Aorta (tissue), 5 donors: ENCODE data around the gene PRKAG2. TPM values are rescaled to one million over a fixed set of nuclear protein-coding genes. Genes with fewer than 3 reads are reported as not detected.

Experiments
- ATAC-seq: fragments of 200-7000 bp; cut with Tn5 transposase; one replicate; pipeline ENCODE4 v1.9.1; 2022; ENCODE audit warnings: moderate library complexity; ENCODE audit not compliant: low FRiP score
- DNase-seq, 2 donors: peaks; one replicate each; pipeline ENCODE4 v3.0.0-alpha.2; 2020
- H3K27ac ChIP-seq, 2 donors: one replicate each; pipeline ENCODE4 v1.5.1; 2013; ENCODE audit warnings: low read length in 2 of 2, mild to moderate bottlenecking in 2 of 2, moderate library complexity in 2 of 2, control low read depth in 1 of 2, inconsistent platforms in 1 of 2, low read depth in 1 of 2
- H3K27me3 ChIP-seq, 2 donors: one replicate each; pipeline ENCODE4 v1.6.1; 2013; ENCODE audit warnings: control low read depth in 1 of 2, low read length in 1 of 2, mild to moderate bottlenecking in 1 of 2, moderate library complexity in 1 of 2; ENCODE audit not compliant: insufficient read depth in 2 of 2, control insufficient read depth in 1 of 2
- H3K36me3 ChIP-seq, 2 donors: one replicate each; pipeline ENCODE4 v1.6.1; 2013; ENCODE audit warnings: control low read depth in 1 of 2, low read length in 1 of 2, mild to moderate bottlenecking in 1 of 2; ENCODE audit not compliant: insufficient read depth in 2 of 2, control insufficient read depth in 1 of 2
- H3K4me1 ChIP-seq, 2 donors: one replicate each; pipeline ENCODE4 v1.6.1; 2013; ENCODE audit warnings: low read length in 2 of 2, control low read depth in 1 of 2, mild to moderate bottlenecking in 1 of 2, moderate library complexity in 1 of 2; ENCODE audit not compliant: insufficient read depth in 2 of 2, control insufficient read depth in 1 of 2
- H3K4me3 ChIP-seq, 2 donors: one replicate each; pipeline ENCODE4 v1.5.1; 2013; ENCODE audit warnings: low read length in 2 of 2, control low read depth in 1 of 2, mild to moderate bottlenecking in 1 of 2
- H3K9me3 ChIP-seq: one replicate; pipeline ENCODE4 v1.6.1; 2013; ENCODE audit warnings: mild to moderate bottlenecking, low read length; ENCODE audit not compliant: control insufficient read depth
- WGBS, 2 donors: extraction: QIAGEN DNeasy Blood & Tissue Kit; methylation state at CpG; one replicate each; pipeline ENCODE4 v1.1.7; 2013; 5-methylcytosine and 5-hydroxymethylcytosine counted together
- intact Hi-C, 2 donors: fragments of 100-400 bp; cut with DNase I; formaldehyde crosslinking; loops; one replicate each; pipeline versions ENCODE4 v1.14.2 to v1.15.0; 2022
- polyA plus RNA-seq, 2 donors: library from polyadenylated mRNA; stranded (reverse); fragments of 200-250 nt; gene quantifications; one replicate each; pipeline ENCODE4 v1.2.3, GENCODE V29; 2013
- total RNA-seq, 2 donors: library from RNA; stranded (reverse); fragmentation: NEBNext Ultra II Directional; extraction: Animal tissue kit (Norgen Biotek cat#: 25700); gene quantifications; one replicate each; pipeline ENCODE4 v1.2.1, GENCODE V29; 2021
- donor health status: healthy with polysubstance abuse.
- donor health status: Bipolar disorder and iron deficiency.
- donor health status: DM: no; HTN: no; CAD: no.
- donor health status: DM: no; HTN: no; CAD: no.
- donor health status: DM: yes; HTN: yes; CAD: no.

Gene PRKAG2
- total and polyA plus RNA-seq, 4 donors: 34.0 to 69.9 (median 52.6) TPM

DNA sequence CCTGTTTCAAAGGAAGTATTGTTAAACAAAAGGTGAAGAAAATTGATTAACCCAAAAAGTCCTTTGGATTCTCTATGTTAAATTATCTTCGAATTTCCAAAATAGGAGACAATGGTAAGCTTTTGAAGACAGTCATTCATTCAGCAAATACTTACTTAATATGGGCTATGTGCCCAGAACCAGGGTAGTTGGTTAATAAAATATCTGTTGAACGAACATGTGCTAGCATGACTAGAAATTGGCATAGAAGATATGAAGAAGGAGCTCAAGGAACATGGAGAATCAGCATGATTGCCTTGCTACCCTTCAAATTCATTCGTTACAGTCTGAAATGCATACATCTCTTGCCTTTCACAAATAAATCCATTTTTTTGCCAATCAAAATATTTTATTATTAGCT, 234.2 kb downstream of the PRKAG2 start:
- ATAC-seq: no peak
- H3K27me3 ChIP-seq: no peaks in the 10 kb centered on the region
- DNase-seq: no peak
- peaks cover 0 to 4% of the 10 kb centered on the region in 2 donors for H3K4me1 ChIP-seq
- 51 to 52% methylated on average over 3 of the region's 3 CpGs for WGBS, 2 donors
- intact Hi-C loops: no loop called here
- no peak overlapping the region for H3K4me3 ChIP-seq
- peaks cover 1% of the 10 kb centered on the region for H3K9me3 ChIP-seq
- H3K36me3 ChIP-seq: no peaks in the 10 kb centered on the region
- H3K27ac ChIP-seq: no peak overlapping the region

DNA sequence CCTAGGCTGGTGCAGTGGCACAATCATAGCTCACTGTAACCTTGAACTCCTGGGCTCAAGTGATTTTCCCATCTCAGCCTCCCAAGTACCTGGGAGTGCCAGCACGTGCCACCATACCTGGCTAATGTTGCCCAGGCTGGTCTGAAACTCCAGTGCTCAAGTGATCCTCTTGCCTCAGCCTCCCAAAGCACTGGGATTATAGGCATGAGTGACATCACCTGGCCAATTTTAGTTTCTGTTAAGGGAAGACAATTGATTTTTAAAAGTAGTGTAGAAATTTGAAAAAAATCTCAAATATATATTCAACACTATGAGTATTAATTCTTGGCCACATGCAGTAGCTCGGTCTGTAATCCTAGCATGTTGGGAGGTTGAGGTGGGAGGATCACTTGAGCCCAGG, 235.3 kb downstream of the PRKAG2 start:
- DNase-seq: no peak
- 96 to 100% methylated on average over 2 of the region's 2 CpGs for WGBS, 2 donors
- no peak for ATAC-seq
- no peaks in the 10 kb centered on the region for H3K36me3 ChIP-seq
- intact Hi-C loops: no loop called here
- peak overlapping the region in 1 of 2 donors; percentile 57 for H3K27ac ChIP-seq
- H3K27me3 ChIP-seq: no peaks in the 10 kb centered on the region
- H3K4me1 ChIP-seq: peaks cover 0 to 4% of the 10 kb centered on the region in 2 donors
- no peak overlapping the region for H3K4me3 ChIP-seq
- peaks cover 1% of the 10 kb centered on the region for H3K9me3 ChIP-seq

DNA sequence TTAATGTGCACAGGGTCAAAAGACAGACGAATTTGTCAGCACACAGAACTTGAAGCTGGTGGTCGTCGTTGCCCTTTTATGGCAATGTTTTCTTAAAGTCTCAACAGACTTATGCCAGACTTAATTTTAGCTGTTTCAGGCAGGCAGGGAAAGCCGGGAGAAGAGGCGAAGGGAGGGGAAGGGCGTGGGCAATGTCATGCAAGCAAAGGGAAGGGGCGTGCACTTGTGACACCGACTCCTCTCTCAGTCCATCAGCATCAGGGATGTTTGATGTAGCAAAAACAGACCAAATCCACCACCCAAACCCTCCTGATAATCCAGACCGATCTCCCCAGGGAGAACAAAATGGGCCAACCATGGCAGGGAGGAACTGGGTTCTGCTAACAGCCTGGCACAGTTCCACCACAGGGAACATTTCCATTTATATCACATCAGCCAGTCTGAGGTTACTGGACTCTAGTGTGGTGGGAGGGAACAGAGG, 239.1 kb downstream of the PRKAG2 start:
- WGBS, 2 donors: 4 to 7% methylated on average over 9 of the region's 9 CpGs
- H3K4me1 ChIP-seq: peaks cover 0 to 4% of the 10 kb centered on the region in 2 donors
- H3K27ac ChIP-seq: peak overlapping the region; percentile 80 to 82
- no peaks in the 10 kb centered on the region for H3K9me3 ChIP-seq
- DNase-seq: peak; percentile 78 to 84
- intact Hi-C loops: no loop called here
- no peak overlapping the region for H3K4me3 ChIP-seq
- no peaks in the 10 kb centered on the region for H3K27me3 ChIP-seq
- peak; percentile 73 for ATAC-seq
- no peaks in the 10 kb centered on the region for H3K36me3 ChIP-seq

DNA sequence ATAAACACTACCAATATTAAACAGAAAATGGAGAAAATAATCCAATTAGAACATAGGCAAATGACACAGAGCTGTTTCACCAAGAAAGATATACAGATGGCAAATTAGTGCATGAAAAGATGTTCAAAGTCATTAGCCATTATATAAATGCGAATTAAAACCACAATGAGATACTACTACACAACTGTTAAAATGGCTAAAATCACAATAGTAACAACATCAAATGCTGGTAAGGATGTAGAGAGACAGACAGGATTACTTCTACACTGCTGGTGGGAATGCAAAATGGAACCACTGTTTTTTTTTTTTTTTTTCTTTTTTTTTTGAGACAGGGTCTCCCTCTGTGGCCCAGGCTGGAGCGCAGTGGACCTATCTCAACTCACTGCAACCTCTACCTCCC, 242.3 kb downstream of the PRKAG2 start:
- Histone ChIP-seq H3K4me1 (peaks cover 0 to 3% of the 10 kb centered on the region in 2 donors), H3K27ac (no peak overlapping the region), H3K36me3 (no peaks in the 10 kb centered on the region), H3K27me3 (no peaks in the 10 kb centered on the region), H3K4me3 (no peak overlapping the region), H3K9me3 (no peaks in the 10 kb centered on the region)
- WGBS, 2 donors: 96 to 99% methylated on average over 2 of the region's 2 CpGs
- ATAC-seq (no peak), DNase-seq (no peak)
- intact Hi-C loops: loop anchor here (5.0 kb wide), 3 partner anchors 33 to 123 kb away; no protein-coding TSS in a partner anchor

GRCh38 chr7:151633516-151633812, 243.5 kb downstream of the PRKAG2 start:
- no peak overlapping the region for H3K27ac ChIP-seq
- DNase-seq: no peak

DNA sequence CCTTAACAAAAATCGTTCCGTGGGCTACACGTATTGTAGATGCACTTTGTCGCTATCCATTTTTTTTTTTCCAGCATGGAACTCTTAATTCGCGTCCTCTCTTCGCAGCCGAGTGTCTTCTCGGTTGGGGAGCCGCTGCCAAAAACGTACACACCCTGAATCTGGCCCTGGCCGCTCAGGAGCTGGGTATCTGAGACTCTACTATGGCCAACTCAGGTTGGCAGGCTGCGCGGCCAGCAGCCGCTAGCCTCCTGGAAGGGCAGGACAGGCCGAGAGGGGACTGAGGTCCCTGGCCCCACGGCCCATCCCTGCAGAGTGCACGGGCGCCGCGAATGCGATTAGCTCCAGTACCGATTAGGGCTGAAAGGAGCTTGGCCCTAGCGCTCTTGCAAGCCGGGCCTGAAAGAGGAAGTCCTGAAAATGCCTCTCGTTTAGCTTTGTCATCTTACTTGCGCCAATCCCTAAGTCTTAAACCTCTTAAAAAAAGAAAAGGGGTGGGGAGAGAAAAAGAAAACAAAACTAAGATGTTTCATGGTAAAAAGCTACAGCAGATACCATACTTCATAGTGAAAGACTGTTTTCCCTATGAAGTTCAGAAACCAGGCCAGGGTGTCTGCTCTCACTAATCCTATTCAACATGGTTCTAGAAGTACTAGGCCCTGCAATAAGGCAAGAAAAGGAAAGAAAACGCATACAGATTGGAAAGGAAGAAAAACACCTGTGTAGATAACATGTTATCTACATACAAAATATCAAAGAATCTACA, 244.0 kb downstream of the PRKAG2 start:
- Histone ChIP-seq H3K9me3 (no peaks in the 10 kb centered on the region), H3K36me3 (no peaks in the 10 kb centered on the region), H3K27me3 (no peaks in the 10 kb centered on the region), H3K4me3 (peak overlapping the region; percentile 96), H3K27ac (peak overlapping the region; percentile 87 to 98), H3K4me1 (peaks cover 0 to 6% of the 10 kb centered on the region in 2 donors)
- WGBS, 2 donors: 10 to 12% methylated on average over 28 of the region's 28 CpGs
- peak; percentile 79 to 87 for DNase-seq
- intact Hi-C loops: loop anchor here (5.0 kb wide), 3 partner anchors 34 to 124 kb away; no protein-coding TSS in a partner anchor
- peak; percentile 60 for ATAC-seq

More at GRCh38 chr7:151633516-151633812, 243.5 kb downstream of the PRKAG2 start:
- Histone ChIP-seq H3K36me3 (no peaks in the 10 kb centered on the region), H3K27me3 (no peaks in the 10 kb centered on the region), H3K9me3 (no peaks in the 10 kb centered on the region), H3K4me3 (no peak overlapping the region), H3K4me1 (peaks cover 0 to 6% of the 10 kb centered on the region in 2 donors)
- ATAC-seq: no peak
- WGBS, 2 donors: 98 to 100% methylated on average over 1 of the region's 1 CpG
- intact Hi-C loops: loop anchor here (5.0 kb wide), 3 partner anchors 34 to 124 kb away; no protein-coding TSS in a partner anchor

DNA sequence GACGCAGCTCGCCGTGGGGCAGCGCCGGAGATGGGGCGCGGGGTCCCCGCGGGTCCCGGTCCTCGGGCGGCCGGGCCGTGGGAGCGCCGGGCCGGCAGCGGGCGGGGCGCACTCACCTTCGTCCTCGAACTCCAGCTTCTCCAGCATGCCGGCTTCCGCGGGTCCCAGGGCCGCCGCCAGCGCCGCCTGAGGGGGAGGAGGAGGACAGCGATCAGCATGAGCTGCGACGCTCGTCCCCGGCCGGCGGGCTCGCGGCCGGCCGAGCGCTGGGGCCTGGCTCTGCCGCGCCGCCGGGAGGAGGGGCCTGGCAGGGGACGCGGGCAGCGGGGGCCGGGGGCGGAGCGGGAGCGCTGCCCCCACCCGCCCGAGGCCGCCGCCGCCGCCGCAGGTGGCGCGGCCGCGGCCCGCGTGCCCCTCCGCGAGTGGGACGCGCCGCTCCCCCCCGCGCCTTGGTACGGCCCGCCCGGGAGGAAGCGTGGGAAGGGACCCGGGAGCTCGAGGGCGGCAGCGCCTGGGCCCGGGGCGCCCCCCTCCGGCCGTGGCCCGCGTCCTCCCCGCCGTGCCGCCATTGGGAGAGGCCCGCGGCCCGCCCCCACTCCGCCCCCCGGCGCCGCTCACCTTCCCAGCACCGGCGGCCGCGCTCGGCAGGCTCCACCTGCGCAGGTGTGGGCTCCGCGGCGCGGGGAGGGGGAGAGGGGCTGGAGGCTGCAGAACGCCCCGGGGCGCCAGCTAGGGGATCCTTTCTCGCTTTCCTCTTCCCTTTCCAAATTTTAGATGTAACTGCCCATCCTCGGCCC, 244.8 kb downstream of the PRKAG2 start:
- H3K4me3 ChIP-seq: peak overlapping the region; percentile 96
- DNase-seq: peak; percentile 89 to 94
- WGBS, 2 donors: 1% methylated on average over 48 to 111 of the region's 111 CpGs
- H3K9me3 ChIP-seq: no peaks in the 10 kb centered on the region
- peak overlapping the region; percentile 87 to 98 for H3K27ac ChIP-seq
- intact Hi-C loops: loop anchor here (5.0 kb wide), 3 partner anchors 35 to 125 kb away; no protein-coding TSS in a partner anchor
- H3K27me3 ChIP-seq: no peaks in the 10 kb centered on the region
- peak; percentile 88 for ATAC-seq
- no peaks in the 10 kb centered on the region for H3K36me3 ChIP-seq
- peaks cover 0 to 6% of the 10 kb centered on the region in 2 donors for H3K4me1 ChIP-seq

GRCh38 chr7:151631570-151631952, 245.4 kb downstream of the PRKAG2 start:
- Histone ChIP-seq H3K27me3 (no peaks in the 10 kb centered on the region), H3K4me3 (peak overlapping the region; percentile 96), H3K36me3 (no peaks in the 10 kb centered on the region), H3K27ac (peak overlapping the region; percentile 22 to 87), H3K4me1 (peaks cover 0 to 6% of the 10 kb centered on the region in 2 donors), H3K9me3 (no peaks in the 10 kb centered on the region)
- DNase-seq: no peak
- no peak for ATAC-seq
- 0% methylated on average over 28 to 31 of the region's 31 CpGs for WGBS, 2 donors
- intact Hi-C loops: loop anchor here (5.0 kb wide), 3 partner anchors 36 to 126 kb away; no protein-coding TSS in a partner anchor
